ENCODE measurements around the gene INPP5D.

GRCh38 chr2:233185330-233185729, 125.2 kb downstream of the INPP5D start:
- no peak for TF ChIP-seq CTCF (IDR thresholded peaks at IDR 0.05; ENCODE audit: borderline replicate concordance, extremely low read depth, low read length, poor library complexity, severe bottlenecking)
- TF ChIP-seq EZH2 (IDR thresholded peaks at IDR 0.05; ENCODE audit: borderline replicate concordance, low read depth, low read length, severe bottlenecking): no peak
